GM21515 (cell line): ENCODE data around the gene KANK4.

Experiments
- ATAC-seq: cut with Tn5 transposase; IDR thresholded peaks from one replicate; pipeline ENCODE4 v1.9.1; 2021; ENCODE audit not compliant: unreplicated experiment

KANK4 gene

DNA sequence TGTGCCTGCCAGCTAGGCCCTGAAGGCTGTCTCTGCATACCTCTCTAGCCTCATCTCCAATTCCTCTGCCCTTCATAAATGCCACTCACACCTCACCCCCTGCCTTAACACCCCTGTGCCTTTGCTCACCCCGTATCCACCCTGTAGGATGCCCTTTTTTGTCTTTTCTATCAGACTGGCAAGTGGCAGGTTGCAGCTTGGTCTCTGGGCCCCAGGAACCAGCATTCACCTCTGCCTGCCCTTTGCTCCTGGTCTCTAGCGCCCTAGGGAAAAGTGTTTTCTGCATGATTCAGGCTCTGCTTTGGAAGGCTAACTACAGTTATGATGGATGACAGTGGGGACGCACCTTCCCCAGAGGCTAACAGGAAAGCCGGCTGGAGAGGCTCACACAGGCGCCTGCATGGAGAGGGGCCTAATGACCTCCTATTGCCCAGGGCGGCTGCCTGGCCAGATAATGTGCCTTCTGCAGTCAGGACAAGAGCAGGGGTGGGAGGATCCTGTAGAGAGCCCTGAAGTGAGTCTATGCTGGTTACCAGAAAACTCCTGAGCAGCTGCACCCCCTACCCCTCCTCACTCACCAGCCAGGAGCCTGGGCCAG is 11.2 kb downstream of the KANK4 start:
- no peak for ATAC-seq

DNA sequence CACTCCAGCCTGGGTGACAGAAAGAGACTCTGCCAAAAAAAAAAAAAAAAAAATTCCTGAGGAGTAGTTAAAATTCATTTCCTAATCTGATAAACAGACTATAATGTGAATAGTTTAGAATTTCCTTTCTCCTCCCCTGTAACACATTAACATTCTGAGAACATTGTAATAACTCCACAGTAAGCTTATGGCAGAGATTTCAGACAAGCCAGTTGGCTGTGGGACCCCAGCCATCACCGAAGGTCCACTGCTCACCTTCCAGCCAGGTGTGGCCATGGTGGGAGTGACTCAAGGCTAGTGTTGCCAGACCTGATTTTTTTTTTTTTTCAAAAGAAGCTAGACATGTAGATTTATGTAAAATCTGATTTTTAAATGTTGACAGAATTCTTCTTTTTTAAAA is 11.8 kb downstream of the KANK4 start:
- no peak for ATAC-seq

DNA sequence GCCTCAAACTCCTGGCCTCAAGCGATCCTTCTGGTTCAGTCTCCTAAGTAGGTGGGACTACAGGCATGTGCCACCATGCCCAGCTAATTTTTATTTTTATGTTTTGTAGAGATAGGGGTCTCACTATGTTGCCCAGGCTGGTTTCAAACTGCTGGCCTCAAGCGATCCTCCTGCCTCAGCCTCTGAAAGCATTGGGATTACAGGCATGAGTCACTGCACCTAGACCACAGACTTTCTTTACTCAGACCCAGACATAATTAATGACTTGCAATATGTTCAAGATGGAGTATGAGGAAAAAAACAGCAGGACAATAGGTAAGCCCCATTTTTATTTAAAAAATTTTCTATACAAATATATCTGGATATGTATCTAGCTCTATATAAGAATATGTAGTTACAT is 13.2 kb downstream of the KANK4 start:
- no peak for ATAC-seq

DNA sequence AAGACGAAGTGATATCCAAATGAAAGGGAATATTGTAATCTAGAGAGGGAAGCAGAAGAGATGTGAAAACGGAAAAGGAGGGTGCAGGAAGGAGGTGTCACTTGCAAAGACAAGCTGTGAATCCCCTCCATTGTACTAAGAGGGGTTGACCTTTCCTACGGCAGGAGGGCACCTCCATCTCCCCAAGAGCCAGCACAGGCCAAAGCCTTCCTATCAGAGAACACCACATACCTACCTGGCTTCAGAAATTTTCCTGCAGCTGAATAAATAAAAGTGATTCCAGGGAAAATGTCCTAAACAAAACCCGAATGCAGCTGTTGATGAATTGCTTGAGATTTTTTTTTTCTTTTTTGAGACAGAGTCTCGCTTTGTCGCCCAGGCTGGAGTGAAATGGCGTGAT is 14.3 kb downstream of the KANK4 start:
- no peak for ATAC-seq

DNA sequence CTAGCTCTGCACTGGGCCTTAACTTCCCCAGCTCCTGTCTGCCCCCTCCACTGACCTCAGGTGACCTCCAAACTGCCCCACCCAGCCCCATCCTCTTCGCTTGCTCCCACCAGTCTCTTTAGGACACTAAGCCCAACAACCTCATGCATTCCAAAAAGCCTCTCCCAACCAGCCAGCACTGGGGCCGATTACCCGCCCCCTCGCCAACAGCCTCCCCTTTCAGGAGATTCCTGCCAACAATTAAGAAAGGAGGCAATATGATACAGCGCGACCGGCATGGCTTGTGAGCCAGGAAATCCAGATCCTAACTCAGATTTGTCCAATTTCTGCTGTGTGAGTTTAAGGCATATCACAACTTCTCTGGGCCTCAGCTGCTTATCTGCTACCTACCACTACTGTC is 14.7 kb downstream of the KANK4 start:
- no peak for ATAC-seq

DNA sequence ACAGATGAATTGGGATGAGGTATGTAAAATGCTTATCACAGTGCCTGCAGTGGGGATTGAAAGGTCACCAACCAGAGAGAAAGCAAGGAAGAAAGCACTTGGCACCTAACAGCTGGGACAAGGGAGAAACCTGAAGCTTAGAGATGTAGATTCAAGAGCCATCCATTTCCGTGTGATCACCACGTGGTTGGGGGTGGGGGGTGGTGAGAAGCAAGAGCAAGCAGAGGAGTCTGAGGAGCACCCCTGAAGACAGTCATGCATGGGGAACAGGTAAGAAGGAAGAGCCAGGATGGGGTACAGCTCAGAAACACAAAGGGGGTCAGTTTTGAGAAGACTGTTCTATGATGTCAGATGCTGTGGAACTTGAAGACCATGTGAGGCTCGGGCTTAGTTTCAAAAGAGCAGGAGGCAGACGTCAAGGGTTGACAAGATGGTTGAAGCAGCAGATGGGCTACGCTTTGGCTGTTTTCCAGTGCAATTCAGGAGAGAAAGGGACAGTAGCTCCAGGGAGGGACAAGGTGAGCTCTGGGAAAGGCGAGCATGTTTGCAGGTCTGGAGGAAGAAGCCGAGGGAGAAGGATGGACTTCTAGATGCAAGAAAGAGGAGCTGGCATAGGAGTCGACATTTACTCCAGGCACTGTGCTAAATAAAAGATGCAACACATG is 17.4 kb downstream of the KANK4 start:
- no peak for ATAC-seq

DNA sequence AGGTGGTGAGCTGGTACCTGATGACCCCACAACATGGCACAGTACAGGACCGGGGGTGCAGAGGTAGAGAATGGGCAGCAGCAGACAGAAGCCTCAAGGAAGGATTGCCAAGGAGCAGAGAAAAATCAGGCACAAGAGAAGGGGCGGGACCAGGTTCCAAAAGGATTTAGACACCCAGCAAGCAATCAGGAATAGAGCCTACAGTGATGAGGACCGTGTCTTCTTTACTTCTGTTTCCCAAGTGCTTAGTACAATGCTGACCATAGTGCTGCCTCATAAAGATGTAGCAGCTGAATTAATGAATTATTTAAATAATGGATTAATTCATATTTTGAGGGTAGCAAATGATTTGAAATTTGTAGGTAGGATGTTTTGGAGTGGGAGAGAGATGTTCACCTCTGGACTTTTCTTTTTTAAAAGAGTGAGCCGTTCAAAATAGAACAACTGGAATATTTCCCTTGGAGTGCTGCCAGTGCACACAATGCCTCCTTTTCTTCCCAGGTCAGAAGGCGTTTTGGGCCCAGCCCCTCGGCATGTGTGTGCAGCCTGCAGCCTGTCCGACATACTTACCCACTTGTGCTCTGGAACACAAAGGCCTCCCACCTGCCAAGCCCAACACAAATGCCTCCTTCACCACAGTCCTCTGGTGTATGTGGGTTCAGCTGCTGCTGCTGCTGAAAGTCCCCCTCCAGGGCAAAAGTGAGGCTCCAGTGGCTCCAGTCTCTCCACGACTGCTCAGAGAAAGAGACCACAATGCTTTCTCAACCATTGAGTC is 19.6 kb downstream of the KANK4 start:
- no peak for ATAC-seq

DNA sequence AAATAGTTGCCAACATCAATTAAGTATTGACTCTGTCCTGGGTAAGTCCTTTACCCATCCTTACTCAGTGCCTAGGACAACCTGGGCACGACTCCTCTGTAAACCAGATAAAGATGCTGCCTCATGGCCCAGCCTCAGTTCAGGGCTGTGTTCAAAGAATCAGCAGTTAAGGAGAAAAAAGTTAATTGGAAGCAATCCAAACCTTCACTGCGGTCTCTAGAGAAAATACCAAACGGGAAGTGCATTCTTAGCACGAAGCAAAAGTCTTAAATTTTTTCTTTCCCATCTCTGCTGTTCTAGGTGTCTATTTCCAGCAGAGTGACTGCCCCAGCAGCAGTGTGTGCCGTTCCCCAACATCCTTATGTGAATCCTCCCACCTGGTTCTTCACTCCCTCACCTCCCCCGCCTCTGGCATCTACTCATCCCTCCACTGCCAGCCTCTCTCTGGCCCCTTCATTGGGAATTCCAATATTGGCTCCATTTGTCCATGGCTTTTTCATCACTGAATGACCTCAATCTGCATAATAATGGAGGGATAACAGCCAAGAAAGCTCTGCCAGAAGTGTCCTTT is 23.2 kb downstream of the KANK4 start:
- ATAC-seq: peak; percentile 64

DNA sequence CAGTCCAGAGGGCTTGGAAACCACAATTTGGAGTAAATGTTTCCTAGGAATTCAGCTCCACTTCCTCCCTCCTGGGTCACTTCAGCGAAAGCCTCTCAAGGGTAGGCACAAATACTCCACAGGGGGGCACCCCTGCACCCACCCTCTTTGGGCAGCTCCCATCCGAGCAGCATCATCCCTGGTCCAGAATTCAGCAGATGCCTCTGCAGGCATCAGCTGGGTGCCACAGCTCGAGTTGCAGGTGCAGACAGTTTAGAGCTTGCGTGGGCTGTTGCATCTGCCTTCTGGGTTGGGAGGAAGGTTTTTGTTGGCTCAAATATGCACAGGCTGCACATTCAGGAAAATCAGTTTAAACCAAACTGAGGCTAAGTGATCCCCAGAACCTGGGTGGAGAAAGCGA is 25.0 kb downstream of the KANK4 start:
- no peak for ATAC-seq

DNA sequence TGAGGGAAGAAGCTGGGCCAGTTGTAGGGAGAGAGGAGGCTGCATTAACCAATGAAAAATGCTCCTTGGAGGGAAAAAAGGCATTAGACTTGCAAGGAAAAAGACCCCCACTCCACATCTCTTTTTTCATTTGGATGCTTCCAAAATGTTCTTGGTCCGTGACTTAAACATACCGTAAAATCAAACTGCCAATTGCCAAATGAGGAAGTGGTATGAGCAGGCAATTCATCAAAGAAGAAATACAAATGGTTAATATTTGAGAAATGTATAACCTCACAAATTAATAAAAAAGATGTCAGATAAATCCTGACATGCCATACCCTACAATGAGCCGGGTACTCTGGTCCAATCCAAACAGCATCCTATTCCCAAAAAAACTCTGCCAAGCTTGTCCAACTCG is 30.6 kb downstream of the KANK4 start:
- no peak for ATAC-seq

DNA sequence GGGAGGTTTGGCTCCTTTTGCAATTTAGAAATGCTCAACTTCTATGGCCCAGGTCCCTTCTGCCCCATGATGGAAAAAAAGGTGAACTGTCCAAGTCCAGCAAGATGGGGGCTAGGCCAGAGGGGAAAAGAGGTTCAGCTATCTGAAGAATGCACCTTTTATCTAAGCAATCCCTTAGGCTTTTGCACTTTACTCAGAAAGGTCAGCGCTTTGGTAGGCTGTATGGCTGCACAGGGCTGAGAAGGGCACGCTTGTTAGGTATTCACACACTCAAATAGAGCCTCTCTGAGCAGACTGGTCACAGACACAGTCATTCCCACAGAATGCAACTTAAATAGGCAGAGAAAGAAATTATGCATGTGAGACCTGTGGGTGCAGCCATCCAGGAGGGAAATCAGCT is 31.0 kb downstream of the KANK4 start:
- no peak for ATAC-seq

DNA sequence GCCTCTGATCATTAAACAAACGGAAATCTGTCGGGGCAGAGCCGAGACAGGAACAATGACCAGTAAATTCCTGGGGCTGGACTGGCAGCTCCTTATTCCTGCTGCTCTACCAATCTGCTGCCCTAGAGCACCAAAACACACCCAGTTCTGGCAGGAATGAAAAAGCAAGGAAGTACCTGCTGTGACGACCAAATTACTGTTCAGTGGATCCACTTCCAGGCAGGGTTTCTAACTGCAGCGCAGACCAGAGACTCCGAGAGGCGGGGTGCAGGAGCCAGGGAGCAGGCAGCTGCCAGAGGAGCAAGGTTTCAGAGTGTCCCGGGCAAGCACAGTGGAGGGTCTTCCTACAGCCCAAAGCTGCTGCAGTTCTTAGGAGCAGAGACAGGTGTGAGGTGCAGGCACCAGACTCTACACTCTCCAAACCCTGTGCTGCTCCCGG is 32.4 kb downstream of the KANK4 start:
- ATAC-seq: no peak

DNA sequence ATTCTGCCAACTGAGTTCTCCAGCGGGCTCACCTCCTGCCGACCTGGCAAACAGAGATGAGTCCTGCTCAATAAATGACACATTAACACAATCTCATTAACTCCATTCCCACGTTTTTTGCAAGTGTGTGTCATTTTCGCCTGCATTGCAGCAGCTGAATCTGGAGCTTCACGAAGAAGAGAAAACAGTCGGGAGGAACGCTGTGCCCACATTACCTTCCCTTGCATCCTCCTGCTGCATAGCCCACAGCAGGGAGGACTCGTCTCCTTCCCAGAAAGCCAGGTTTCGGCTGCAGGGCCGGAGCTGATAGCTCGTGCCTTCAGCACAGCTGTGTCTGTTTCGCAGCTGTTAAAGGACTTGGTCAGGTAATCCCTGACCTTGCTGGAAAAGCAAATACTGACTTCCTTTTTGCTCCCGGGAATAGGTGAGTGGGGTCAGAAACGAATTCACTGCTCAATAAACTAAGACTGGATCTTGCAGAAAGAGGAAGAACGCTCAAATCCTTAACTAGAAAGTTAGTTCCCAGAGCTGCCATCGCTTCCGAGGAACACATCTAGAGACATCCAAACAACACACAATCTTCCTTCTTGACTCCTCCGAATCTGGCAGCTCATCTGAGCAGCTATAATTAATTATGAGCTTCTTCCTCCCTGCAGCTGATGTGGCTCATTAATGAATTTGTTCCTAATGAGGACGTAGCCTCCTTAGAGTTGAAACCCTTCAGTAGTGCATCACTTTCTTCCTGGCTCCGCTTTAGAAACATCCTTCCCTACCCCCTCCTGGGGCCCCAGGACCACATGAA is 33.0 kb downstream of the KANK4 start:
- no peak for ATAC-seq

DNA sequence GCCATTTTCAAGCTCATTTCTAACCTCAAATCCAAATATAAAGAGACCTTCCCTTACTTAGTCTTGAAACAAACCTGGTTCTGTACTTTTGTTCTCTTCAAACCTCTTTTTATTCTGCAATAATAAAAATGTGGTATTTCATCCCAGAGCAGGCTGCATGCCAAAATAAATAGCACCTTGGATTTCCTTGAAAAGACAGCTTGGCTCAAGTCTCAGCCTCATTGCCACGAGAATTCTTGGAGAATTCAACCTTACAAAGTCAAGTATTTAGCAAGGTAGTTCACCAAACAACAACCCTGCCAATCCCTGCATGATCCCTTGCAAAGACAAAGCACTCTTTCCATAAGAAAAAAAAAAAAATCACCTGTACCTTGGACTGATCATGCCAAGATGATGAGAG is 33.8 kb downstream of the KANK4 start:
- ATAC-seq: no peak

DNA sequence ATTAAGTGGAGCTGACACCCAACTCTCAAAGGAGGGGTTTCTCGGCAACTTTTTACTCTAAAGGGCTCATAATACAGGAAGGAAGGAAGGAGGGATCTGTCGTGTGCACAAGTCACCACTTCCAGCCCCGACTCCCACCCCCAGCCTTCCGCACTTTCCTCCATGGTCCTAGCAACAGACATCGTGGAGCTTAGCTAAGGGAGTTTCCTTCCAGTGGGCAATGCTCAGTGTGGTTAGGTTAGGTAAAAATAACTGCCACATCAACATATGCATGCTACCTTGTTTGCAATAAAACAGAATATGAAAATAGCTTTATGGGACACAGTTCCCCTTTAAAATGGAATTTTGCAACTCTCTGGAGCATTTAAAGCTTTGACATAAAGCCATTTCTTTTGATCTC is 35.2 kb downstream of the KANK4 start:
- ATAC-seq: no peak

DNA sequence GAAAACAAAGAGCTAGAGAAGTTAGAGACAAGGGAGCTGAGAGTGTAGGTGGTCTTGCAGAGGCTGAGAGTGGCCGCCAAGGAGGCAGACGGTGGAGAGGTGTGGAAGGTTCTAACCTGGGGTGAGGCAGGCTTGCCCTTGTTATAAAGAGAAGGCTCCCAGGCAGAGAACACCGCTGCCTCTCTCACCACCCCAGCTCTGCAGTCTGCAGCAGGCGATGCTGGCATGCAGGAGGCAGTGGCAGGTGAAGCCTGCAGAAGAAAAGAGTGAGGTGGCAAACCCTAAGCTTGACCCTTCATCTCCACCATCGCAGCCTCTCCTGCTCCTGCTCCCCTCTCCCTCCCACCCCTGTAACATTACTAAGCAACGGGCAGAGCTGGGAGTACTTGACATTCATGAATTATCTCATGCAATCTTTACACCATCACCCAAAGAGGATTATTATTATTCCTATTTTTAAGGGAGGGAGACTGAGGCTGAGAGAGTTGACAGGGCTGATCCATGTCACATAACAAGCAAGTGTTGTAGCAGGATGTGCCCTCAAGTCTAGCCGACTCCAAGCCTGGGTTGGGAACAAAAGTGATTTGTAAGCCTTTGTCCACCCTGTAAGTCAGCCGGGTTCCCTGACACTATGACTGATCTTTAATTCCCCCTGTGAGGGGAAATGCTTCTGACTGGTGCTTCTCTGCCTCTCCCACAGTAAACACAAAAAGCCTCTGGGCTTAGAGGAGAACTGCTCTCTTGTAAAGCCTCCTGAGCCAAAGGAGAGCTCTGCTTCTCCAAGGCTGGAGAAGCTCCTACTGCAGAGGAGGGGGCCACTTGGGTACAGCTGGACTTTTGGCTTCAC is 36.1 kb downstream of the KANK4 start:
- no peak for ATAC-seq

DNA sequence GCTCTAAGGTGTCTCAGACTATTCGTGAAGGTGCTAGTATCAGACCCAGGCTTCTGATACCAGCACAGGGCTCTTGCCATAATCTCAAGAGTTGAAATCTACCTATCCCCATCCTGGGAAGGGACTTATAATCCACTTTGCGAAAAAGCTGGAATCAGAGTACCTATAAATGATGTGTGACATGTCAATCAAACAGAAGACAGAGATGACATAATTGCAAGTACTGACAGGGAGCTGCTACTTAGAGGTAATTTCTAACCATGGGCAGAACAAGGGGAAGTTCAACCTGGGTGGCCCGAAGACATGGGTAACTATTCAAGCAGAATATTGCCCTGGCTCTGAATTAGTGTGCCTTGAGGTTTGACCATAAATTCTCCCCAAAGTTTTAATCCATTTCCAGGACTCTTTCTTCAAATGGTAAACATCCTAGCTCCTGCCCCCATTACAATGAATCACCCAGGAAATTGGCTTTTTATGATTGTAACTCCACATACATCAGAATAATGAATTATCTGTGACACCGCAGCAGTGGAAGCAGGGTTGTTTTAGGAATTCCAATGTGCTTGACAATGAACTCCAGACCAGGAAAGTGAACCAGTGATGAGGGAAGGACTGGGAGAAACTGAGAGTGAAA is 37.2 kb downstream of the KANK4 start:
- ATAC-seq: no peak

DNA sequence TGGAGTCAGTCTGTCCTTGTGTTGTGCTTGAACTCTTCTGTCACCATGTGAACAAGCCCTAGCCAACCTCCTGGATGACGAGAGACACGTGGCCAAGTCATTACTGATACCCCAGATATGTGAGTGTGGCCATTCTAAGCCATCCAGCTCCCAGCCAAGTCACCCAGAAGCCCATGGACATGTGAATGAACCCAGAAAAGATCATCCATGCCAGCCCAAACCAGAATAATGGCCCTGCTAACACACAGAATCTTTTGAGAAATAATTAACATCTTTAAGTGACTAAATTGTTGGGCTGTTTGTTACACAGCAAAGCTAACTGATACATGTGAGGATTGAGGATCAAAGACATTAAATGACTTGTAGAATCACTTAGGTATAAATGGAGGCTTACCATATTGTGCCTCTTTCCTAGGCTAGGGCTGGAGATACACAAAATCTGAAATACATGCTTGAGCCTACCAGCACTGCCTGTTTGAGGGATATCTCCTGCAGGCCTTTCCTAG is 38.2 kb downstream of the KANK4 start:
- no peak for ATAC-seq

DNA sequence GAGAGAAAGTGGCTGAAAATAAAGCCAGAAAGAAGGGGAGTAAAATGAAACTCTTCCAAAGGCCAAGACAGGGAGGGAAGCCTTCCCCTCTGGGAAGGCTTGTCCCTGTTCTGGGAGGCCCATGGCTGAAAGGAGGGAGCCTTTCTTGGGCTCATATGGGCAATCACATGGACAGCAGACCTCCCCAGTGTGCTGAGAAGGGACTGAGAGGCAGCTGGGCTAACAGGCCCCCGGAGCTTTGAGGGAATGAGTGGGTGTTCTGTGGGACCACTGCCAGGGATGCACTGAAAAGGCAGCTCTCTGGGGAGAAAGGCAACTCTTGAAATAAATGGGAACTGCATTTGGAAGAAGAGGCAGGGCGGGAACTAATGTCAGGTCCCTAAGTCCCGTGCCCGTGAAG is 39.1 kb downstream of the KANK4 start:
- no peak for ATAC-seq

DNA sequence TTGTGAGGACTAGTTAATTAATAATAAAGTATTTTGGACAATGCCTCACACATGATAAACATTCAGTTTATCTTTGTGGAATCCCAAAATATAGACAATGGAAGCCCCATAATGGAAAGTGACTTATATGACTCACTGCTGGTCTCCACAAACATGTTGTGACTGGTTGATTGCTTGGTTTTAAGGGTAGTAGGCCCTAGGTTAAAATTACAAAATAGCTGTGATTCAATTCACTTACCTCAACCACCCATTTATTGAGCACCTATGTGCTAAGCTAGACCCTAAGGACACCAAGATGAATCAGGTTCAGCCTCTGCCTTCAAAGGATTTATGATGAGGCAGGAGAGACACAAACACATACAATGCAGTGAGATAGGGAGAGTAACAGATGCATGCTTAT is 42.4 kb downstream of the KANK4 start:
- ATAC-seq: no peak
